Hematopoietic multipotent progenitor cell treated with erythropoietin and hydrocortisone succinate and interleukin-3 and kit ligand, for 8 days (in vitro differentiated cells): ENCODE measurements around the gene ATP11A.

ENCODE experiments used
- DNase-seq: peaks from one replicate; pipeline ENCODE4 v3.0.0-alpha.2; 2015

ATP11A gene

GRCh38 chr13:112885782-112886268 lies 196.0 kb downstream of the ATP11A start:
- peak; percentile 72 for DNase-seq

DNA sequence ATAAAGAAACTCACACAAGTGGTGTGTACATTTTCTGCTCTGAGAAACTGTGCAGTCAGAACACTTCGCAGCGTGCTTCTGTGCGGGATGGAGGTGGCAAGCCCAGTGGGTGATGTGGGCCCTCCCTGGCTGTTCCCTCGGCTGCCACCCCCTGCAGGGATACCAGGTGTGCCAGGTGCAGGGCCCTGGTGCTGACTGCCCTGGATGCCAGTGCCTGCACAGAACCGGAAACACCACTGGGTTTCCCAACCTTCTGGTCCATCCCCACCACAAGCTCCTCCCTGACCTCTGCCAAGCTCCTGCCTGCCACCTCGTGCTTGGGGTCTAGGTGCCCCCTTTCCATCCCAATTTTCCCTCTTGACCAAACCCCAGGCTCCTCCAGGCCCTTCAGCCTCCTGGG lies 197.3 kb downstream of the ATP11A start:
- no peak for DNase-seq

DNA sequence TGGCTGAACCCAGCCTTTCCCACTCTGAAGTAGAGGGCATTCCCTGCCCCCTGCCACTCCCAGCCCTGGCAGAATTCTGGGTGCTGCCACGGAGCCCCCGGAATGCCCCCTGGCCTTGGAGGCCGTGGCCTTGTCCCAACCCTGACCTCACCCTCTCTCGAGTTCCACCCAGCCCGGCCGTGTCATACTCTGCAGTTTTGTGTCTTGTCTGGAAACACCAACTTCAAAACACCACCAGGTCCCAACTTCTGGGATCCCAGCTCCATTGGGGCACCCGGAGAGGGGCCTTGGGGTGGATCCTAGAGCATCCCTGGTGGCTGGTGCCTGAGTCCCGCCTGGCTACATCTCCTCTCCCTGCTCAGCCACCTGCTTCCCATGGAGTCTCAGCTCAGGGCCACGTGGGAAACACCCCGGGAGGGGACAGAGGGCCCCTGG lies 197.7 kb downstream of the ATP11A start:
- DNase-seq: no peak

DNA sequence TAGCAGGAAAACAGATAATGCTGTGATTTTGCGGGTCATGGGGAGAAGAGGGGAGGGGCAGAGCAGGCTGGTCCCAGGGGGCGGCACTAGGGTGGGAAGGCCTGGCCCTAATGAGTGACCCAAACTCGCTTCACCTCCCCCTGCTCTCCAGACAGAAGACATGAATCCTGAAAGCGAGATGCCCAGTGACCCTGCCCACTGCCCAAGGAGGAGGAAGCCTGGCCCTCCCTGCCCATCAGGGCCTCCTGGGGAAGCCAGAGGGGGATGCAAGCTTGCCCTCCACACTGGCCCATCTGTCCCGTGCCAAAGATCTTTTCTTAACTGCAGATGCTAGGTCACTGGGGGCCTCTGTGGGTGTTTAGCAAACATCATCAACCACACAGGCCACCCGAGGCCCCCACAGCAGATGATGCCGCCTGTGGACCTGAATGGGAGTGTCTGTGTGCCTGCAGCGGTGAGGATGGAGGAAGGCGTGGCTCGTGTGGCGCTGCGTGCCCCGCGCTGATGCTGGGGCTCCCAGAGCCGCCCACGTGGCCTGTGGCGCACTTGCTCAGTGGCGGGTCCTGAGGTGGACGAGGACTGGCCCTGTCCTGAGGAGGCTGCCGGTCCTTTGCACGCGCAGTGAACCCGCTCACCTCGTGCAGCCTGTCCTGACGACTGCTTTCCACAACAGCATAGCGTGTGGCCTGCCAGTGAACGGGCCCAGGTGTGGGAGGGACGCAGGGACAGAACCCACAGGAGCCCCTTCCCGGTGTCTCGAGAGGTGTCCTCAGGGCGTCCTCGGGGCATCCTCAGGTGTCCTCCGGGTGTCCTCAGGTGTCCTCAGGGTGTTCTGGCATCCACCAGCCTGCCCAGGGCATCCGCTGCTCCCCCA lies 198.6 kb downstream of the ATP11A start:
- no peak for DNase-seq

- no peak for DNase-seq
Measured at GRCh38 chr13:112889351-112890290, 199.8 kb downstream of the ATP11A start.

DNA sequence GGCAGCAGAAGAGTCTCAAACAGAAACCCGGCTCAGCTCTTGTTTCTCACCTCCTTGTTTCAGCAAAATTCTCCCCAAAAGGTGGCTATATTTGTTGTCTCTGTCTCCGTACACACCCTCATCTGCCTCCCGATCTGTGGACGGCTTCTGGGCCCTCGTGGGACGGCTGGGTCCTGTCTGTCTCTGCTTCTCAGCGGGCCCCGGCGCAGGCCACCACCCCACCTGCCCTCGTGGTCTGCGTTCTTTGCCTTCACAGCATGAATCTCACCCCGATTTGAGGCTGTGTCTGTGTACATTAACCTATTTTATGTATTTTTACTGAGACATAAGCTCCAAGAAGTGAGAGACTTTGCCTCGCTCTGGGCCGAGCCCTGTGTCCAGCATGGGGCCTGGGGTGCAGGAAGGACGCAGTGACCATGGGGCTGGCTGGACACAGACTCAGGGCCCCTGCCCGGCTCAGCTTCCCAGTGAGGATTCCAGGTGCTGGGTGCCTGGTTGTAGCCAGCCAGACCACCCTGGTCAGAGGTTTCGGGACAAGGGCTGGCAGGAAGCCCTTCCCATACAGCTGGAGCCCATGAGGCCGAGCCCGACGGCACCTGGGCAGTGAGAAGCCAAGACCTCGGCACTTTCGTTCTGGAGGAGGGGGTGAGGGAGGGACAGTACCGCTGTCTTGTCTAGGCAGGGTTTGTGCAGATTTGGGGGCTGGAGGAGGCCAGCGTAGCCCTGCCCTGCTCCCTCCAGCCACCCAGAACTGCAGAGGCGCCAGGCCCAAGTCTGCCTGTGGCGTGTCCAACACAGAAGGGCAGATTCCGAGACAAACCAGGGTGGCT lies 200.7 kb downstream of the ATP11A start:
- no peak for DNase-seq

DNA sequence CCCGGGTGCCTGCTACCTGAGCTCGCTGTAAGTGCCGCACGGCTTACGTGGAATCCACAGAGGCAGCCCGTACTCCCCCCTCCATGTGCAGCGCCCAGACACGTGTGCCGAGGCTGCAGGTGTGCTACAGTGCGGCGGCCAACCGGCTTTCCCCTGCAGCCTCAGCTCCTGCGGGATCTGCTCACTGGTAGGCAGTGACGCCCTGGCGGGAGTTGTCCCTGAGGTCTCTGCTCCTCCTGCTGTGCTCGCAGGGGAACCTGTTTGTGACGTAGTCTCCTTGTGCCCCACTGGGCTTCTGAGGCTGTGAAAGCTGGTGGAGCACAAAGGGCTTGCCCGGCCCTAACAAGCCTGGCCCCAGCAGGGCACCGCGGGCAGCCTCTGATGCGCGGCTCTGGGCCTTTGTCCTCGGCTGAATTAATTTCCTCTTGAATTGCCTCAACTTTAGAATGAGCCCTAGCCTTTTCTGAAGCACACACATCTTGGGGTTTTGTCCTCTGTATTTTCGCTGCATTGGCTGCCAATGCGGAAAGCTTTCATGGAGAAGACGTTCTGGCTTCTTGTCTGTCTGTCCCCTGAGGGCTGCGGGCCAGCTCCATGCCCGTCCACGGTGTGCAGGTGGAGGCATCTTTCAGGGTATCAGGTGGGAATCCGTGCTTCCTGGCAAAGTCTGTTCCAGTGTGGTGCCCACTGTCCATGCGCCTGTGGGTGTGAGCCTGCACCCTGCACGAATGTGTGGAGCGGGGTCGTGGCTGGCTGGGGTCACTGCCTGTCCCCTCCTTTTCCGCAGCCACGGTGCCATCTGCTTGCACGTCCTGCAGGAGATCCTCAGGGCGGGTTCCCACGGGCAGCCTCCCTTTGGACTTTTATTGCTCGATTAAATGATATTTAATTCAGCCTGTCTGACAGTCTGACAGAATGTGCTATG lies 201.9 kb downstream of the ATP11A start:
- no peak for DNase-seq

GRCh38 chr13:112892426-112893206 lies 202.8 kb downstream of the ATP11A start:
- DNase-seq: no peak

GRCh38 chr13:112893207-112893569 lies 203.3 kb downstream of the ATP11A start:
- no peak for DNase-seq

- DNase-seq: no peak
Measured at GRCh38 chr13:112893570-112894422, 204.0 kb downstream of the ATP11A start.

GRCh38 chr13:112894423-112894672 lies 204.5 kb downstream of the ATP11A start:
- no peak for DNase-seq

DNA sequence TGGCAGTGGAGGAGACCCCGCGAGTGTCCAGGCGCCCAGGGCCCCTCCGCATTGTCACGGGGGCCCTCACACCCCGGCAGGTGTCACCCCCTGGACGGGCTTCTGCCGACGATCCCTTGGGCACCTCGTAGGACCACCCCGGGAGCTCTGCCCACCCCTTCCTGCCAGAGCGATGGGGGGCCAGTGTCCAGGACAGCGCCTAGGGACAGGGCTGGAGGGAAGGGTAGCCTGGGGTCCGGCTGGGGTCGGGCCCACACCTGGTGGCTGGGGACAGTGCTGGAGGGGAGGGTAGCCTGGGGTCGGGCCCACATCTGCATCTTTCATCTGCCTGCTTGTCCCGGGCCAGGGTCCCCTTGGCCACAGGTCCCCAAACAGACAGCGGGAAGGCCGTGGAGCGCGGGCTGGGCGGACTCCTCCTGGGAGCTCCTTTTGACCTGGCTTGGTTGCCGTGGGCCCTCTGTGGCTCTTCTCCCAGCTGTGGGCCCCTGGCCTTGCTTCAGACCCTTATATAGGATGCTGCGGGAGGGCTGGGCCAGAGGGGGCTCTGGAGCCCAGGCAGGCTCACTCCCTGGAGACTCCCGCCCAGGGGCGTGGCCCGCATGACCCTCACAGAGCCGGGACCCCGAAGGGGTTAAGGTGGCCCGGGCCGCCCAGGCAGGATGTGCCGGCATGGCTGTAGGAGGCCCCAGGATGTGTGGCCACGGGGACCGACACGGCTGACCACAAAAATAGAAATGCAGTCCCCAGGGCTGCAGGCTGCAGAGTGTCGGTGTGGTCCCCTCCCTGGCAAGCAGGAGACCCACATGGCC lies 205.0 kb downstream of the ATP11A start:
- no peak for DNase-seq

DNA sequence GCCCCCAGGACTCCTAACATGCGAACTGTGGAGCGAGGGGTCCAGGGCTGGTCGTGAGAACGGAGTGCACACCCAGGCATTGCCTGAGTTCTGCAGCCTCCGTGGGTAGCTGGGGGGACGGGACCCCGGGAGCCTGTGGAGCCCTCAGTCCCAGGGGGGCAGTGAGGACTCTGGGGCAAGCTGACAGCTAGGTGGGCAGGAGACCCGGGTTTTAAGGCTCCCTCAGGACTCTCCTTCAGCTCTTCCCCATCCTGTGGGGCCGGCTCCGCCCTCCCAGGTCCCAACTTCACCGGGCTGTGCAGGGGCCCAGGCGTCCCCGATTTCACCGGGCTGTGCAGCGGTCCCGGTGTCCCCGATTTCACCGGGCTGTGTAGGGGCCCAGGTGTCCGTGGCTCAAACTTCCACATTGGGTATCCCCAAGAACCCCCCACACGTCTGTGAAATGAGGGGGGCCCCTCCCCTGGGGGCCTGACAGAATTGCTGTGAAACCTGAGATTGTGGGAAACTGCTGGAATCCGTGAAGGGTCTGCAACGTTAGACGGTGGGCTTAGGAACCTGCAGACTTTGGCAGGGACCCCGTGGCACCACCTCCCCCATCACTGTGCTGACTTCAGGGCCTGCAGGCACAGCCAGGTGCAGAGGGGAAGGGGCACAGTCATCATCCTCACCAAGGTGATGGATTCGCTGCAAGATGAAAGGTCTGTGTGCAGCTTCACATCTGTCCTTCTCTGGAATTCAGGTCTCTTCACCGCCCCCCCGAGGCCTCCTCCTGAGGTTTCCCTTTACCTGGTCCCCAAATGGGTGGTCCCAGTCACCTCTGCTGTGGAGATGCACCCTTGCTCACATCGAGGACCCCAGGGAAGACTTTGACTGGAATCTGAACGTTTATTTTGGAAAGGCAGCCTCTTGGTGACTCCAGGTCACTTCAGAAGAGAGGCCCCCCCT lies 206.0 kb downstream of the ATP11A start:
- DNase-seq: no peak

DNA sequence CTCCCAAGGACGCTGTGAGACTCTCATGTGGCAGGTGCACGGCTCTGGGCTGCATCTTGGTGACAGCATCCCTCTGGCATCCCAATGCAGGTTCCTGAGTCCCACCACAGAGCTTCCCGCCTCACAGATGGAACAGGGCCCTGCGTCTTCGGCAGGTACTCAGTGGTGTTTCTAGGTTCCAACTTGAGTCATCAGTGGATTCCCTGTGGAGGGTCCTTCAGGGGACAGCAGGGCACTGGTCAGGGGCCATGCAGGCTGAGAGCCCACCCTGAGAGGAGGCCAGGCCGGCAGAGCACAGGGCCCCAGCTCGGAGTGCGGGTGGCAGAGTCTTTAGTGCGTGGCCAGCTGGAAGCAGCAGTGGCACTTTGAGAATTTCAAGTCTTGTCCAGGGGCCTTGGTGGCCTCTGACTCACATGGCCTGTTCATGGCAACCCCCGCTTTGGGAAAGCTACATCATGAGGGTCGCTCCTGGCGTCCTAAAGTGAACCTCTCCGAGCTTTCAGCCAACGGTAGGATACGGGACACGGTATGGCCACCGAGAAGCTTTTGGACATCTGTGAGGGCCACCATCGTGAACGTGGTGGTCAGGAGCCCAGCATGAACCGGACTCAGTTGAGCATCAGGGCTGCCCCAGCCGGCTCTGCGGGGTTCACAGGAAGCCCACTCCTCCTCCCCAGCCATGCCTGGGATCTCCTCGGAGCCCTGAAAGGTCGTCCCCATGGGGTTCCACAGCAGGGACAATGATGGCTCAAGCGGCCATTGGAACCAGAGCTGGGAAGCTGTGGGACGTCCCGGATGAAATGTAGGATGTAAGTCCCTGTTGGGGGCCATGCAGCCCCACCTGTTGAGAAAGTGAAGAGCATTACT lies 207.1 kb downstream of the ATP11A start:
- no peak for DNase-seq

DNA sequence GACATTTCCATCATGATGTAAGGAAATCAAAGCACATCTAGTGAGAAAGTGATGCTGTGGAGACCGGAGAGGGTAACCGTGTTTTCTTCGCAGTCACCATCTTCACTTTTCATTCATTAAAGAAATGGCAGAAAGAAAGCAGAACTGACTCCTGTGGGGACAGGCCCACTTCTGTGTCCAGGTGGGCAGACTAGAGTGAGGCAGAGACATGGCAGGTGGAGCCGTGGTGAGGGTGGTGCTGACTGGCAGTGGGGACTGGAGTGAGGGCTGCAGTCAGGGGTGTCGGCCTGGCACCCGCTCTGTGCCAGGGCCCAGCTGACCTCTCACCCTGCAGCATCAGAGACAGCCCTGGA lies 207.7 kb downstream of the ATP11A start:
- DNase-seq: no peak

DNA sequence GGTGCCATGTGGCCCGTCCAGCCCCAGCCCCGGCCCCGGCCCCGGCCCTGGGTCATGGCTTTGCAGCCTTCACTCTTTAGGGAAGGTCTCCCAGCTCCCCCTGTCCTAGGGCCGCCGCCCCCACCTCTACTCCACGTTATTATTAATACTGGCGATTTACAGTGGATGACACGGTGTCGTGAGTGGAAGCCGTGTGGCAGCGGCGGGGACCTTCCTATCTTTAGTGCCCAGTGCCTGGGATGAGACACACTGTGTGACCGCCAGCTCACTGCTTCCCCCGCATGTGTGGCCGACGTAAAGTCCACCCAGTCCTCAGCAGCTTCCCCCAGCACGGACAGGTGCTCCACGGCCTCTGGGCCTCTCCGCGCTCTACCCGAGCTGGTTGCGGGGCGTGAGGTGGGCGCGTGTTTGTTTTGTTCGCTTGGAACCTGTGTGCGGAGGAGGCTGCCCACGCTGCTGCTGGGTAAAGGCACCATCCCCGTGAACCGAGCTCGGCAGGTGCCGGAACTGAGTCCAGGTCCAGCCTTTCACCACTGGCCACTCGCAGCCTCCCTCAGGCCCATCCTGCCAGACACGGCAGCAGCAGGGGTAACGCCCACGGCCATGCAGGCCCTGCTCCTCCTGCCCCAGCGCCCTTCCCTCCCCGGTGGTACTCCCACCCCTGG lies 208.2 kb downstream of the ATP11A start:
- no peak for DNase-seq
